ENCODE results near the gene HFM1. TPM values are rescaled to one million over a fixed set of nuclear protein-coding genes. Genes with fewer than 3 reads are reported as not detected.
"Not testable (repeated sequence)": the region's sequence is repeated elsewhere in the genome, so short reads cannot be mapped to it uniquely, and the experiment has no call there.

Gene HFM1
- total RNA-seq, 1 donor from 2014 or later, result 2.5 TPM

DNA sequence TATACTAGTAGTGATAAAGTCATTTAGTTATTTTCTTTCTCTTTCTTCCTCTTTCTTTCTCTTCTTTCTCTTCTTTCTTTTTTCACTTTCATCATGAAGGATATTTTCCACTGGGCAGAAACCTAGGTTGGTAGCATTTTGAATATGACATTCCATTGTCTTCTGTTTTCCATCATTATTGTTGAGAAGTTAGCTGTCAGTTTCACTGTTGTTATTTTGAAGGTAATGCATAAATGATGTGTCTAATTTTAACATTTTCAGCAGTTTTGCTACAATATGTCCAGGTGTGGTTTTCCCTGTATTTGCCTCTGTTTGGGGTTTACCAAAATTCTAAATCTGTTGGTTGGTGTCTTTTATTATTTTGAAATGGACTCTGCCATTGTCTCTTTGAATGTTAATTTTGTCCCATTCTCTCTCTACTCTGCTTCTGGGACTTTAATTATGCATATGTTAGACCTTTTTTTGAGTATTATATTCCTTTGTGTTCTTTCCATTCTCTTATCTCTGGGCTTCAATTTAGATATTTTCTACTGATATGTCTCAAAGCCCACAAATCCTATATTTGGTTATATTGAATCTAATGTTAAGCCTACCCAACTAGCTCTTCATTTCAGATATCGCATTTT, 96.7 kb downstream of the HFM1 start:
- Mint-ChIP-seq H3K4me1 (ENCODE audit: unreplicated experiment) (no peaks in the 10 kb centered on the region), H3K27me3 (ENCODE audit: unreplicated experiment) (no peaks in the 10 kb centered on the region), H3K27ac (ENCODE audit: unreplicated experiment) (no peak overlapping the region), H3K4me3 (ENCODE audit: unreplicated experiment) (no peak overlapping the region), H3K9me3 (ENCODE audit: unreplicated experiment) (peaks cover 6% of the 10 kb centered on the region), H3K36me3 (ENCODE audit: low read depth, unreplicated experiment) (peaks cover 17% of the 10 kb centered on the region)
- TF ChIP-seq, protein P1, sequence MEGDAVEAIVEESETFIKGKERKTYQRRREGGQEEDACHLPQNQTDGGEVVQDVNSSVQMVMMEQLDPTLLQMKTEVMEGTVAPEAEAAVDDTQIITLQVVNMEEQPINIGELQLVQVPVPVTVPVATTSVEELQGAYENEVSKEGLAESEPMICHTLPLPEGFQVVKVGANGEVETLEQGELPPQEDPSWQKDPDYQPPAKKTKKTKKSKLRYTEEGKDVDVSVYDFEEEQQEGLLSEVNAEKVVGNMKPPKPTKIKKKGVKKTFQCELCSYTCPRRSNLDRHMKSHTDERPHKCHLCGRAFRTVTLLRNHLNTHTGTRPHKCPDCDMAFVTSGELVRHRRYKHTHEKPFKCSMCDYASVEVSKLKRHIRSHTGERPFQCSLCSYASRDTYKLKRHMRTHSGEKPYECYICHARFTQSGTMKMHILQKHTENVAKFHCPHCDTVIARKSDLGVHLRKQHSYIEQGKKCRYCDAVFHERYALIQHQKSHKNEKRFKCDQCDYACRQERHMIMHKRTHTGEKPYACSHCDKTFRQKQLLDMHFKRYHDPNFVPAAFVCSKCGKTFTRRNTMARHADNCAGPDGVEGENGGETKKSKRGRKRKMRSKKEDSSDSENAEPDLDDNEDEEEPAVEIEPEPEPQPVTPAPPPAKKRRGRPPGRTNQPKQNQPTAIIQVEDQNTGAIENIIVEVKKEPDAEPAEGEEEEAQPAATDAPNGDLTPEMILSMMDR (IDR thresholded peaks at IDR 0.05; ENCODE audit: unreplicated experiment), result no peak
- DNase-seq (ENCODE audit: low spot score), result no peak

DNA sequence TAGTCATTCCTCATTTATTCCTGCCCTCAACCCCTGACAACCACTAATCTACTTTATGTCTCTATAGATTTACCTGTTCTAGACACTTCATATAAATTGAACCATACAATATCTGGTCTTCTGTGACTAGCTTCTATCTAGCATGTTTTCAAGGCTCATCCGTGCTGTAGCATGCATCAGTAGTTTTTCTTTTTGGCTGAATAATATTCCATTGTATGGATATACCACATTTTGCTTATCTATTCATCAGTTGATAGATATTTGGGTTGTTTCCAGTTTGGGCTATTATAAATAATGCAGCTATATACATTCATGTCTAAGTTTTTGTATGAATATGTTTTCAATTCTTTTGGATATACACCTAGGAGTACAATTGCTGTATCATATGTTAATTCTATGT, 101.5 kb downstream of the HFM1 start:
- H3K9me3 Mint-ChIP-seq (ENCODE audit: unreplicated experiment), result no peaks in the 10 kb centered on the region
- H3K4me1 Mint-ChIP-seq (ENCODE audit: unreplicated experiment), result no peaks in the 10 kb centered on the region
- no peak overlapping the region for H3K27ac Mint-ChIP-seq (ENCODE audit: unreplicated experiment)
- peaks cover 2% of the 10 kb centered on the region for H3K36me3 Mint-ChIP-seq (ENCODE audit: low read depth, unreplicated experiment)
- no peak overlapping the region for H3K4me3 Mint-ChIP-seq (ENCODE audit: unreplicated experiment)
- no peak for DNase-seq (ENCODE audit: low spot score)
- H3K27me3 Mint-ChIP-seq (ENCODE audit: unreplicated experiment), result no peaks in the 10 kb centered on the region
- TF ChIP-seq, protein P1 (IDR thresholded peaks at IDR 0.05; ENCODE audit: unreplicated experiment), result no peak

DNA sequence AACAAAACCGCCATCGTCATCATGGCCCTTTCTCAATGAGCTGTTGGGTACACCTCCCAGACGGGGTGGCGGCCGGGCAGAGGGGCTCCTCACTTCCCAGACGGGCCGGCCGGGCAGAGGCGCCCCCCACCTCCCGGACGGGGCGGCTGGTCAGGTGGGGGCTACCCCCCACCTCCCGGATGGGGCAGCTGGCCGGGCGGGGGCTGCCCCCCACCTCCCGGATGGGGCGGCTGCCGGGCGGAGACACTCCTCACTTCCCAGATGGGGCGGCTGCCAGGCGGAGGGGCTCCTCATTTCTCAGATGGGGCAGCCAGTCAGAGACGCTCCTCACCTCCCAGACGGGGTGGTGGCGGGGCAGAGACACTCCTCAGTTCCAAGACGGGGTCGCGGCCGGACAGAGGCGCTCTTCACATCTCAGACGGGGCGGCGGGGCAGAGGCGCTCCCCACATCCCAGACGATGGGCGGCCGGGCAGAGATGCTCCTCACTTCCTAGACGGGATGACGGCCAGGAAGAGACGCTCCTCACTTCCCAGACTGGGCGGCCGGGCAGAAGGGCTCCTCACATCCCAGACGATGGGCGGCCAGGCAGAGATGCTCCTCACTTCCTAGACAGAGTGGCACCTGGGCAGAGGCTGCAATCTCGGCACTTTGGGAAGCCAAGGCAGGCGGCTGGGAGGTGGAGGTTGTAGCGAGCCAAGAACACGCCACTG, 115.6 kb downstream of the HFM1 start:
- not testable (repeated sequence) for H3K4me1 Mint-ChIP-seq (ENCODE audit: unreplicated experiment); DNase-seq (ENCODE audit: low spot score); H3K9me3 Mint-ChIP-seq (ENCODE audit: unreplicated experiment); H3K27ac Mint-ChIP-seq (ENCODE audit: unreplicated experiment); H3K27me3 Mint-ChIP-seq (ENCODE audit: unreplicated experiment); H3K36me3 Mint-ChIP-seq (ENCODE audit: low read depth, unreplicated experiment); H3K4me3 Mint-ChIP-seq (ENCODE audit: unreplicated experiment)

DNA sequence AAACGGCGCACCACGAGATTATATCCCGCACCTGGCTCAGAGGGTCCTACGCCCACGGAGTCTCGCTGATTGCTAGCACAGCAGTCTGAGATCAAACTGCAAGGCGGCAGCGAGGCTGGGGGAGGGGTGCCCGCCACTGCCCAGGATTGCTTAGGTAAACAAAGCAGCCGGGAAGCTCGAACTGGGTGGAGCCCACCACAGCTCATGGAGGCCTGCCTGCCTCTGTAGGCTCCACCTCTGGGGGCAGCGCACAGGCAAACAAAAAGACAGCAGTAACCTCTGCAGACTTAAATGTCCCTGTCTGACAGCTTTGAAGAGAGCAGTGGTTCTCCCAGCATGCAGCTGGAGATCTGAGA, 117.7 kb downstream of the HFM1 start:
- H3K4me3 Mint-ChIP-seq (ENCODE audit: unreplicated experiment); DNase-seq (ENCODE audit: low spot score); H3K9me3 Mint-ChIP-seq (ENCODE audit: unreplicated experiment): not testable (repeated sequence)

DNA sequence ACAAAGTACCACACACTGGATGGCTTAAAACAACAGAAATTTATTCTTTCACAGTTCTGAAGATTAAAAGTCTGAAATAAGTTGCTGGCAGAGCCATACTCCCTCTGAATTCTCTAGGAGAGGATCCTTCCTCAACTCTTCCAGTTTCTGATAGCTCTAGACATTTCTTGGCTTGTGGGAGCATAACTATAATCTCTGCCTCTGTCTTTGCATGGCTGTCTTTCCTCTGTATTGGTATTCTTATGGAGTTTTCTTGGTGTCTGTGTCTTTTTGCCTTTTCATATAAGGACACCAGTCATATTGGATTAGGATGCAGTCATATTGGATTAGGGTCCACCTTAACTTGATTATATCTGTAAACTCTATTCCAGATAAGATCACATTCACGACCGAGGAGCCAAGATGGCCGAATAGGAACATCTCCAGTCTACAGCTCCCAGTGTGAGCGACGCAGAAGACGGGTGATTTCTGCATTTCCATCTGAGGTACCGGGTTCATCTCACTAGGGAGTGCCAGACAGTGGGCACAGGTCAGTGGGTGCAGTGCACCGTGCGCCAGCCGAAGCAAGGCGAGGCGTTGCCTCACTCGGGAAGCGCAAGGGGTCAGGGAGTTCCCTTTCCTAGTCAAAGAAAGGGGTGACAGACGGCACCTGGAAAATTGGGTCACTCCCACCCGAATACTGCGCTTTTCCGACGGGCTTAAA, 118.2 kb downstream of the HFM1 start:
- not testable (repeated sequence) for H3K4me1 Mint-ChIP-seq (ENCODE audit: unreplicated experiment); H3K27ac Mint-ChIP-seq (ENCODE audit: unreplicated experiment); H3K36me3 Mint-ChIP-seq (ENCODE audit: low read depth, unreplicated experiment); H3K9me3 Mint-ChIP-seq (ENCODE audit: unreplicated experiment); DNase-seq (ENCODE audit: low spot score); H3K27me3 Mint-ChIP-seq (ENCODE audit: unreplicated experiment); H3K4me3 Mint-ChIP-seq (ENCODE audit: unreplicated experiment)

More for the DNA sequence above, 117.7 kb downstream of the HFM1 start:
- H3K27me3 Mint-ChIP-seq (ENCODE audit: unreplicated experiment); H3K4me1 Mint-ChIP-seq (ENCODE audit: unreplicated experiment); H3K27ac Mint-ChIP-seq (ENCODE audit: unreplicated experiment); H3K36me3 Mint-ChIP-seq (ENCODE audit: low read depth, unreplicated experiment): not testable (repeated sequence)

DNA sequence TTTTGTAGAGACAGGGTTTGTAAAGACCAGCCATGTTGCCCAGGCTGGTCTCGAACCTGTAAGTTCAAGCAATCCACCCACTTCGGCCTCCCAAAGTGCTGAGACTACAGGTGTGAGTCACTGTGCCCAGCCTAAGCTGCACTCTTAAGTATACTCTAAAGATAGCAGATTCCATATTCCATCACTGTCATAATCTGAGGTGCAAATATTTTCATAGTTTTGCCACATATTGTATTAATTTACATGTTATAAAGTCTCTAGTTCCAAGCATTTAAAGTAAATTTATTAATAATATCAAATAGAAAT, 121.3 kb downstream of the HFM1 start:
- no peak for DNase-seq (ENCODE audit: low spot score)
- Mint-ChIP-seq H3K27ac (ENCODE audit: unreplicated experiment) (no peak overlapping the region), H3K27me3 (ENCODE audit: unreplicated experiment) (peaks cover 2% of the 10 kb centered on the region), H3K9me3 (ENCODE audit: unreplicated experiment) (no peaks in the 10 kb centered on the region), H3K36me3 (ENCODE audit: low read depth, unreplicated experiment) (no peaks in the 10 kb centered on the region), H3K4me3 (ENCODE audit: unreplicated experiment) (no peak overlapping the region), H3K4me1 (ENCODE audit: unreplicated experiment) (no peaks in the 10 kb centered on the region)
- TF ChIP-seq, protein P1 (IDR thresholded peaks at IDR 0.05; ENCODE audit: unreplicated experiment), result no peak

All from endothelial cell (in vitro differentiated cells).